Activated naive CD4-positive, alpha-beta T cell treated with Interleukin-2 at 50 U/mL for 16 hours (primary cell): ENCODE measurements around the gene PFKP.

Experiments used
- DNase-seq: peaks from one replicate; pipeline ENCODE4 v3.0.0-alpha.2; 2020

The PFKP gene

DNA sequence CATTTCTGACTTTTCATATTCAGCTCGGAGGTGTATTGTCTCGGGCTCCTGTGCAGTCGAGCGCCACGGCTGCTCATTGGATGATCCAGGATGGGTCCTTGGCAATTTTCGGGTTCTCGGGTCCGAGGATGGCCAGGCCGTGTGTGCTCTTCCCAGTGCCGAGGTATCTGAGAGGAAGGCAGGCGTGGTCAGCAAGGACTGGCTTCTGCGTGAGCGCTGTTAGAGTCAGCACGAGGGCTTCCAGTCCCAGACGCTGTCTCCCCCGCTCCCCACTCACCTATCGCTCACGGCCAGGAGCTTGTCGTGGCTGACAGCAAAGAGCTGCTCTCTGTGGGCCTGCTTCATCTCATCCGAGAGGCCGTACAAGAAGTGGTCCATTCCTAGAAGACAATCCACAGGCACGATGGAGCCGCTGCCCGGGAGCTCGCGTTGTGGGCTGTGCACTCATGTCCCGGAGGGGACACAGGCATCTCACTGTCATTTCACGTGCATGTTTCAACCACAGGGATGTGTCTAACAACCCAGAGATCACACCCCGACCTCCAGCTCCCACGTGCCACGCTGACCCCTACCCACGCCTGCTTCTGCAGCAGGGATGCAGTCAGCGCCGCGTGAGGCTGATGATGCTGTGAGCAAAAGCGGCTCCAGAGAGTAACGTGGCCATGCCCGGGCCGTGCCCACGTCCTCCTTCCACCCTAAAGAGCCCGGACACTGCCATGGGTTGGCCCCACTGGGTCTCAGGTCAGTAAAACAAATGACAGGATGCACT, 70.8 kb downstream of the PFKP start:
- DNase-seq, result no peak

DNA sequence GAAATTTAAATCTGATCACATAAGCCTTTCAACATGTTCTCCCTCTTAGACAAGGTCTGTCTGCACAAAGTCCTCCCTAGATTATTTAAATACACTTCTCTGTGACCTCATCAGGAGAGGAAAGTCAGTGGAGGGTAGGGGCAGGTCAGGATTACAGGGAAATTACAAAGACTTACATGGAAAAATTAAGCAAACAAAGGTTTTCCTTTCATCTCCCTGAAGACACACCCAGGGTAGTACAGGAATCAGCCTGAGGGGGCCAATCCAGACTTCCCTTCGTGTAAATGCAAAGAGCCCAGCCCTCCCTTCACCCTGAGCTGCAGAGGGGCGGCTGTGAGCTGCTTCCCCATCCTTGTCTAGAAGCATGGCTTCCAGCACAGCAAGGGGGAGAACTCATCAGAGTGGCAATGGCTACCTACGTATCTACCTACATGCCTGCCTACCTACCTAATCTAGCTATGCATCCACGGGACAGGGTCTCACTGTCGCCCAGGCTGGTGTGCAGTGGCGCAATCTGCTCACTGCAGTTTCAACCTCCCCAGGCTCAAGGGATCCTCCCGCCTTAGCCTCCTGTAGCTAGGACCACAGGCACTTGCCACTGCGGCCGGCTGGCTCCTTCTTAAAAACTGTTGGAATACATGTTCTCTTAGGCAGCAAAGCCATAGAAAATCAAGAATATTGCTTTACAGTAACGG, 72.0 kb downstream of the PFKP start:
- DNase-seq, result no peak

GRCh38 chr10:3140280-3140679, 72.9 kb downstream of the PFKP start:
- no peak for DNase-seq

GRCh38 chr10:3141351-3142005, 74.1 kb downstream of the PFKP start:
- DNase-seq, result no peak

- no peak for DNase-seq
Observed at GRCh38 chr10:3142146-3142875, 75.0 kb downstream of the PFKP start.

GRCh38 chr10:3143366-3143765, 76.0 kb downstream of the PFKP start:
- DNase-seq, result no peak

- no peak for DNase-seq
Observed at GRCh38 chr10:3143791-3144434, 76.6 kb downstream of the PFKP start.

GRCh38 chr10:3145366-3145765, 78.0 kb downstream of the PFKP start:
- DNase-seq, result no peak

GRCh38 chr10:3146289-3146688, 78.9 kb downstream of the PFKP start:
- DNase-seq, result no peak

GRCh38 chr10:3147117-3147820, 79.9 kb downstream of the PFKP start:
- no peak for DNase-seq

GRCh38 chr10:3148041-3148440, 80.7 kb downstream of the PFKP start:
- no peak for DNase-seq

- DNase-seq, result no peak
Observed at GRCh38 chr10:3148994-3149393, 81.6 kb downstream of the PFKP start.

DNA sequence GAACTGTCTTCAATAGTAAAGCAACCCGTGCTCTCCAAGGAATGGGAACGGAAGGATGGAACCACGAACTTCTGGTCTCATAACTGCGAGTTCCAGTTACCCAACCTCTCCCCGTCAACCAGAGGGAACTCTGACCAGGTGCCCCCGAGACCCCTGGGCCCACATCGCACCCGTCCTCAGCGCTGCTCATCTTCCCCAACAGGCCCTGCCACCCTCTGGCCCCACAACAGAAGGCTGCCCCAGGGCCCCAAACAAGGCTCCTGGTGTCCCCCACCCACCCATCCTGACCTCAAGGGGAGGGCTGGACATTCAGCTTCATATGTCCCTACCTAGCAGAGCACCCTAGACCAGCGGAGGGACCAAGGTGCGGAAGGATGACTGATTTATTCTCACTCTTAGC, 82.6 kb downstream of the PFKP start:
- no peak for DNase-seq

- no peak for DNase-seq
Observed at GRCh38 chr10:3150366-3150765, 83.0 kb downstream of the PFKP start.

GRCh38 chr10:3150961-3151360, 83.6 kb downstream of the PFKP start:
- DNase-seq, result no peak

GRCh38 chr10:3151889-3152565, 84.7 kb downstream of the PFKP start:
- no peak for DNase-seq

DNA sequence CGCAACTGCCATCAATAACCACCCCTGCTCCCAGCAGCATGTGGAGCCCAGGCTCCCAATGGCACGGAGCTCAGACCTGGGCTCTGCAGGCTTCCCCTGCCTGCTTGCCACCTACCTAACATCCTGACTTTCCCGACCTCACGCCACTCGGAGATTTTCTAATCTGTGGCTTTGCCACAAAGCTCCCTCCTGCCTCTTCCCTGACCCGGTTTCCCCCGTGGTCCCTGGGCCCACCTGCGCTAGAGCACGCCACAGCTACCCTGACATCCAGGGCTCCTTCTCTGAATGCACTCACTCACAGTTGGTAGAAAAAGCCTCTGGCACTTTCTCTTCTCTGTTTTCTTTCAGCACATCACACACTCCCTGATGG, 85.2 kb downstream of the PFKP start:
- no peak for DNase-seq

DNA sequence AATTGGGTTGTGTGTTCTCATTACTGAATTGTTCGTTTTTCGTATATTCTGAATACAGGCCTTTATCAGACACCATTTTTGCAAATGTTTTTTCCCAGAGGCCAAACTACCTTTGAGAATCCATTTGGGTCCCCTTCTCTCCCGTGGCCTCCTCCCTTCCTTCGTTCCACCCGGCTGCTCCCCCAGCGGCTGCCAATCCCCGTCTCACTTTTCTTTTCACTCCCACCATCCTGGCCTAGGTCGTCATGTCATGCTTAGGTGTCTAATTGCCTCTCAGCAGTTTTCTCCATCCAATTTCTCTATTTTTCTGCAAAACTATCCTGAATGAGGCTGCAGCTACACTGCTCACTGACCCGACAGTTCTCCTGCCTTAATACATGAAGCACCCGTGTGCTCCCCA, 87.3 kb downstream of the PFKP start:
- DNase-seq, result no peak

- DNase-seq, result no peak
Observed at GRCh38 chr10:3159152-3159551, 91.8 kb downstream of the PFKP start.

DNA sequence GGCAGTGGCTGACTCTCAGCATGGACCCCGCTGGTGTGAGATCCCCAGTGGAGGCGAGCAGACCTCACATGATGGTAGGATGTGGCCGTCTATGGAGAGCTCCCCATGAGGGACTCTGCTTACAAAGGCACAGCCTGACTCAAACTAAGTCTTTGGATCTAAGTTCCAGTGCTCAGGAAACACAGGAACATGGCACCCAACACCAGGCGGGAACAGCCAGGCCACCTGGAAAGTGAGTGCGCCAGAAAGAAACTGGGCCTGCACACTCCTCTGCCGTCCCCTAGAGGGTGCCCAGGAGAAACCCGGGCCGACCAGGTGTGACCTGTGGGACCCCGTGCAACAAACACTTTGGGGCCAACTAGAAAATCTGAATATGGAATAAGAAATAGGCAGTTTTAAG, 95.2 kb downstream of the PFKP start:
- no peak for DNase-seq

GRCh38 chr10:3163879-3164278, 96.5 kb downstream of the PFKP start:
- no peak for DNase-seq

DNA sequence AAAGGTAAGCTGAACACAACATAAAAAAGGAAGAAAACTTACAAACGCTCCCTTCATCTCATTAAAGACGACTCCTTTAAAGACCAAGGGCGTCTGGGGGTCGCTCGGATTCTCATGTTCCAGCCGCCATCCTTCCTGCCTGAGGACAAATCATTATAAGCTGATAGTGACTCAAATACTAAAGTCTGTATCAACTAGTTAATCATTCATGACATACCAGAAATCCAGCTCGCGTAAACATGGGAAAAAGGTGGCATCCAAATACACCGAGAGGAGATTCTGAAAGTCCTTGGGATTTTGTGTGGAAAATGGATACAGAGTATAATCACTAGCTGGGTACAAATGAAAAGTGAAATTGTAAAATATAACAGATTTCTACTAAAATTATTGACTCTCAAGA, 97.8 kb downstream of the PFKP start:
- no peak for DNase-seq
